ENCODE results near the gene PHKA2. TPM values are rescaled to one million over a fixed set of nuclear protein-coding genes. Genes with fewer than 3 reads are reported as not detected.

Gene PHKA2
- polyA plus RNA-seq, 3 donors, result 32.6 to 35.4 (median 33.1) TPM

GRCh38 chrX:18933617-18934016 is 50.3 kb downstream of the PHKA2 start:
- no peak for DNase-seq (ENCODE audit: low read depth in 3 of 3, low spot score in 2 of 3)

- no peak for DNase-seq (ENCODE audit: low read depth in 3 of 3, low spot score in 2 of 3)
These were observed 51.9 kb downstream of the PHKA2 start for GRCh38 chrX:18931972-18932371.

- DNase-seq (ENCODE audit: low read depth in 3 of 3, low spot score in 2 of 3), result no peak
These were observed 54.1 kb downstream of the PHKA2 start for GRCh38 chrX:18929775-18930174.

- no peak for DNase-seq (ENCODE audit: low read depth in 3 of 3, low spot score in 2 of 3)
These were observed 56.4 kb downstream of the PHKA2 start for GRCh38 chrX:18927558-18927957.

GRCh38 chrX:18924507-18925088 is 59.3 kb downstream of the PHKA2 start:
- no peak for DNase-seq (ENCODE audit: low read depth in 3 of 3, low spot score in 2 of 3)

- DNase-seq (ENCODE audit: low read depth in 3 of 3, low spot score in 2 of 3), result no peak
These were observed 63.3 kb downstream of the PHKA2 start for GRCh38 chrX:18920566-18920965.

GRCh38 chrX:18920079-18920478 is 63.8 kb downstream of the PHKA2 start:
- no peak for DNase-seq (ENCODE audit: low read depth in 3 of 3, low spot score in 2 of 3)

- no peak for DNase-seq (ENCODE audit: low read depth in 3 of 3, low spot score in 2 of 3)
These were observed 66.1 kb downstream of the PHKA2 start for GRCh38 chrX:18917831-18918230.

- DNase-seq (ENCODE audit: low read depth in 3 of 3, low spot score in 2 of 3), result no peak
These were observed 77.6 kb downstream of the PHKA2 start for GRCh38 chrX:18906286-18906685.

GRCh38 chrX:18900401-18900976 is 83.4 kb downstream of the PHKA2 start:
- DNase-seq (ENCODE audit: low read depth in 3 of 3, low spot score in 2 of 3), result no peak

- no peak for DNase-seq (ENCODE audit: low read depth in 3 of 3, low spot score in 2 of 3)
These were observed 84.0 kb downstream of the PHKA2 start for GRCh38 chrX:18899796-18900380.

GRCh38 chrX:18898492-18898891 is 85.4 kb downstream of the PHKA2 start:
- DNase-seq (ENCODE audit: low read depth in 3 of 3, low spot score in 2 of 3), result no peak

- no peak for DNase-seq (ENCODE audit: low read depth in 3 of 3, low spot score in 2 of 3)
These were observed 85.8 kb downstream of the PHKA2 start for GRCh38 chrX:18898091-18898490.

GRCh38 chrX:18897611-18898010 is 86.3 kb downstream of the PHKA2 start:
- no peak for DNase-seq (ENCODE audit: low read depth in 3 of 3, low spot score in 2 of 3)

GRCh38 chrX:18896680-18897544 is 87.0 kb downstream of the PHKA2 start:
- DNase-seq (ENCODE audit: low read depth in 3 of 3, low spot score in 2 of 3), result no peak

- no peak for DNase-seq (ENCODE audit: low read depth in 3 of 3, low spot score in 2 of 3)
These were observed 88.5 kb downstream of the PHKA2 start for GRCh38 chrX:18895189-18895951.

- DNase-seq (ENCODE audit: low read depth in 3 of 3, low spot score in 2 of 3), result no peak
These were observed 89.8 kb downstream of the PHKA2 start for GRCh38 chrX:18894156-18894555.

GRCh38 chrX:18893536-18893935 is 90.4 kb downstream of the PHKA2 start:
- no peak for DNase-seq (ENCODE audit: low read depth in 3 of 3, low spot score in 2 of 3)

- DNase-seq (ENCODE audit: low read depth in 3 of 3, low spot score in 2 of 3), result no peak
These were observed 91.0 kb downstream of the PHKA2 start for GRCh38 chrX:18892899-18893298.

GRCh38 chrX:18891548-18891945 is 92.4 kb downstream of the PHKA2 start:
- DNase-seq (ENCODE audit: low read depth in 3 of 3, low spot score in 2 of 3), result no peak

Measured in right renal cortex interstitium (tissue), 3 donors.